Left lung (tissue), 10 donors: ENCODE data around the gene IGFL4. TPM values are rescaled to one million over a fixed set of nuclear protein-coding genes. Genes with fewer than 3 reads are reported as not detected.

Experiments
- ATAC-seq: fragments of 200-7000 bp; cut with Tn5 transposase; one replicate; pipeline ENCODE4 v1.9.1; 2020; ENCODE audit warnings: moderate library complexity
- DNase-seq, 4 donors: peaks; one replicate each; pipeline ENCODE4 v3.0.0-alpha.2; 2013 to 2020
- H3K27ac ChIP-seq, 2 donors: fragments of 200-600 bp; sonication (generic) in 1 of 2; one replicate each; pipeline versions ENCODE4 v1.5.0 to v1.8.0; 2020 to 2021
- H3K27me3 ChIP-seq, 2 donors: fragments of 200-600 bp; sonication (generic) in 1 of 2; one replicate each; pipeline versions ENCODE4 v1.5.0 to v1.8.0; 2020 to 2021
- H3K36me3 ChIP-seq, 2 donors: fragments of 200-600 bp; sonication (generic) in 1 of 2; one replicate each; pipeline versions ENCODE4 v1.5.0 to v1.8.0; 2020 to 2021
- H3K4me1 ChIP-seq, 2 donors: fragments of 200-600 bp; one replicate each; pipeline ENCODE4 v1.8.0; 2021
- H3K4me3 ChIP-seq, 2 donors: fragments of 200-600 bp; sonication (generic) in 1 of 2; one replicate each; pipeline versions ENCODE4 v1.5.0 to v1.8.0; 2020 to 2021; ENCODE audit warnings: mild to moderate bottlenecking in 1 of 2
- H3K9me3 ChIP-seq, 2 donors: fragments of 200-600 bp; sonication (generic) in 1 of 2; one replicate each; pipeline versions ENCODE4 v1.5.0 to v1.8.0; 2020 to 2021
- CTCF ChIP-seq, 2 donors: fragments of 200-600 bp; sonication (generic) in 1 of 2; IDR thresholded peaks; one replicate each; pipeline versions ENCODE4 v1.5.0 to v1.8.0; 2021; ENCODE audit warnings: antibody characterized with exemption in 2 of 2
- intact Hi-C, 2 donors: fragments of 100-400 bp; cut with DNase I; formaldehyde crosslinking; loops; one replicate each; pipeline versions ENCODE4 v1.11.2 to v1.14.2; 2022
- polyA plus RNA-seq, 6 donors: library from polyadenylated mRNA; unstranded; fragments of 120-200 nt; gene quantifications; one replicate each; pipeline ENCODE4 v1.2.1, GENCODE V29; 2013; ENCODE audit not compliant: insufficient read length in 6 of 6
- total RNA-seq, 2 donors: library from RNA; stranded (reverse); fragmentation: NEBNext Ultra II Directional; extraction: Animal tissue kit (Norgen Biotek cat#: 25700); gene quantifications; one replicate each; pipeline ENCODE4 v1.2.1, GENCODE V29; 2021
- donor health status: DM: no; HTN: yes; CAD: no.
- donor health status: DM: no; HTN: no; CAD: no.

Gene IGFL4
- total and polyA plus RNA-seq, 8 donors: 0.48 to 1.2 (median 1.0) TPM; not detected in 2

GRCh38 chr19:46036744-46037128 is 4.1 kb downstream of the IGFL4 start:
- DNase-seq (no peak), ATAC-seq (no peak)
- H3K4me3 ChIP-seq: no peak overlapping the region
- no peaks in the 10 kb centered on the region for H3K4me1 ChIP-seq
- no peak overlapping the region for H3K27ac ChIP-seq
- no peaks in the 10 kb centered on the region for H3K36me3 ChIP-seq
- H3K27me3 ChIP-seq: peaks cover 0 to 41% of the 10 kb centered on the region in 2 donors
- TF ChIP-seq CTCF (IDR thresholded peaks at IDR 0.05): no peak
- H3K9me3 ChIP-seq: peaks cover 0 to 3% of the 10 kb centered on the region in 2 donors
- intact Hi-C loops: no loop called here

- no peak for DNase-seq
- intact Hi-C loops: no loop called here
- Histone ChIP-seq H3K9me3 (peaks cover 0 to 3% of the 10 kb centered on the region in 2 donors), H3K27ac (no peak overlapping the region), H3K36me3 (no peaks in the 10 kb centered on the region), H3K27me3 (peaks cover 0 to 35% of the 10 kb centered on the region in 2 donors), H3K4me1 (no peaks in the 10 kb centered on the region), H3K4me3 (no peak overlapping the region)
- ATAC-seq: no peak
- TF ChIP-seq CTCF (IDR thresholded peaks at IDR 0.05): no peak
Measured at GRCh38 chr19:46035986-46036743, 4.6 kb downstream of the IGFL4 start.

GRCh38 chr19:46035546-46035945 is 5.3 kb downstream of the IGFL4 start:
- TF ChIP-seq CTCF (IDR thresholded peaks at IDR 0.05): no peak
- Histone ChIP-seq H3K27me3 (peaks cover 0 to 29% of the 10 kb centered on the region in 2 donors), H3K4me3 (no peak overlapping the region), H3K9me3 (peaks cover 0 to 3% of the 10 kb centered on the region in 2 donors), H3K36me3 (no peaks in the 10 kb centered on the region), H3K27ac (no peak overlapping the region), H3K4me1 (no peaks in the 10 kb centered on the region)
- DNase-seq: no peak
- intact Hi-C loops: no loop called here
- ATAC-seq: no peak

- intact Hi-C loops: loop anchor here in 1 of 2 donors (5.0 kb wide), 1 partner anchor 229 kb away; no protein-coding TSS in a partner anchor
- Histone ChIP-seq H3K9me3 (peaks cover 0 to 3% of the 10 kb centered on the region in 2 donors), H3K4me3 (no peak overlapping the region), H3K27me3 (peaks cover 0 to 19% of the 10 kb centered on the region in 2 donors), H3K27ac (no peak overlapping the region), H3K36me3 (no peaks in the 10 kb centered on the region), H3K4me1 (no peaks in the 10 kb centered on the region)
- TF ChIP-seq CTCF (IDR thresholded peaks at IDR 0.05): no peak
- ATAC-seq: no peak
- no peak for DNase-seq
Measured at GRCh38 chr19:46033401-46033800, 7.4 kb downstream of the IGFL4 start.

- intact Hi-C loops: loop anchor here in 1 of 2 donors (5.0 kb wide), 1 partner anchor 230 kb away; no protein-coding TSS in a partner anchor
- no peak overlapping the region for H3K4me3 ChIP-seq
- H3K9me3 ChIP-seq: peaks cover 0 to 3% of the 10 kb centered on the region in 2 donors
- ATAC-seq (no peak), DNase-seq (no peak)
- no peaks in the 10 kb centered on the region for H3K36me3 ChIP-seq
- H3K4me1 ChIP-seq: no peaks in the 10 kb centered on the region
- H3K27me3 ChIP-seq: peaks cover 0 to 23% of the 10 kb centered on the region in 2 donors
- TF ChIP-seq CTCF (IDR thresholded peaks at IDR 0.05): no peak
- no peak overlapping the region for H3K27ac ChIP-seq
Measured at GRCh38 chr19:46032597-46033025, 8.2 kb downstream of the IGFL4 start.
